Mammary epithelial cell (primary cell): ENCODE measurements around the gene RELA.

Experiments
- EZH2 ChIP-seq: IDR thresholded peaks from 2 replicates; pipeline ENCODE4 v1.6.1; 2012; ENCODE audit warnings: low read length, inconsistent platforms, borderline replicate concordance
- TF ChIP-seq, protein P1 (sequence below), 2 donors: IDR thresholded peaks in 1 of 2; conservative IDR thresholded peaks in 1 of 2; 2 replicates each; pipeline ENCODE4 v1.5.1; 2011 to 2012; ENCODE audit warnings: inconsistent platforms in 2 of 2, low read length in 2 of 2, mild to moderate bottlenecking in 2 of 2, control low read depth in 1 of 2, low read depth in 1 of 2; ENCODE audit not compliant: insufficient read depth in 1 of 2; ENCODE audit errors: extremely low read depth in 1 of 2

DNA sequence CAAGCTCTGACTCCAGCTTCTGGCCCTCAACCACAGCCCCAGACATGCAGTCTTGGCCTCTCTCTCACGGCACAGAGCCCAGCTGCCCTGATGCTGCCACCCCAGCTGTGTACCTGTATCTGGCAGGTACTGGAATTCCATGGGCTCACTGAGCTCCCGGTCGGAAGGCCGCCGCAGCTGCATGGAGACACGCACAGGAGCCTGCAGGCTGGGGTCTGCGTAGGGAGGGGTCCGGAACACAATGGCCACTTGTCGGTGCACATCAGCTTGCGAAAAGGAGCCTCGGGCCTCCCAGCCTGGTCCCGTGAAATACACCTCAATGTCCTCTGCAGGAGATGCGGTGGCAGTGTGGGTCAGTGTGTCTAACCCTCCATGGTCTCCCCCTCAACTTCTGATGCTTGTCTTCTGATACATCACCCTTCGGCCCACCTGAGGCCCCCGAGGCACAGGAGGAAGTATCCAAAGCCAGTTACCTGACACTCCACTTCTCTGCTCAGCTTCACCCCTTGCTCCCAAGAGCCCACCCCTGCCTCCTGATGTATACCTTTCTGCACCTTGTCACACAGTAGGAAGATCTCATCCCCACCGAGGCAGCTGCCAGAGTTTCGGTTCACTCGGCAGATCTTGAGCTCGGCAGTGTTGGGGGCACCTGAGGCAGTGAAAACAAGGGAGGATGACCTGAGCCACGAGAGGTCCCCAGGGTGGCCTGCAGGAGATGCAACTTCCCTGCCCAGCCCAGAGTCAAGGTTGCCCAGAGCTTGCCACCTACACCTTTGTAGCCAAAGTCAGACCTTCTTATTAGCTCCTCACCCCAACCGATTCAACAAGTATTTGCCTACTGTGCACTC, 4.3 kb downstream of the RELA start:
- TF ChIP-seq, protein P1, sequence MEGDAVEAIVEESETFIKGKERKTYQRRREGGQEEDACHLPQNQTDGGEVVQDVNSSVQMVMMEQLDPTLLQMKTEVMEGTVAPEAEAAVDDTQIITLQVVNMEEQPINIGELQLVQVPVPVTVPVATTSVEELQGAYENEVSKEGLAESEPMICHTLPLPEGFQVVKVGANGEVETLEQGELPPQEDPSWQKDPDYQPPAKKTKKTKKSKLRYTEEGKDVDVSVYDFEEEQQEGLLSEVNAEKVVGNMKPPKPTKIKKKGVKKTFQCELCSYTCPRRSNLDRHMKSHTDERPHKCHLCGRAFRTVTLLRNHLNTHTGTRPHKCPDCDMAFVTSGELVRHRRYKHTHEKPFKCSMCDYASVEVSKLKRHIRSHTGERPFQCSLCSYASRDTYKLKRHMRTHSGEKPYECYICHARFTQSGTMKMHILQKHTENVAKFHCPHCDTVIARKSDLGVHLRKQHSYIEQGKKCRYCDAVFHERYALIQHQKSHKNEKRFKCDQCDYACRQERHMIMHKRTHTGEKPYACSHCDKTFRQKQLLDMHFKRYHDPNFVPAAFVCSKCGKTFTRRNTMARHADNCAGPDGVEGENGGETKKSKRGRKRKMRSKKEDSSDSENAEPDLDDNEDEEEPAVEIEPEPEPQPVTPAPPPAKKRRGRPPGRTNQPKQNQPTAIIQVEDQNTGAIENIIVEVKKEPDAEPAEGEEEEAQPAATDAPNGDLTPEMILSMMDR (conservative IDR thresholded peaks at IDR 0.05 in 1 of 2, IDR thresholded peaks at IDR 0.05 in 1 of 2; ENCODE audit: extremely low read depth in 1 of 2, insufficient read depth in 1 of 2, low read depth in 1 of 2, low read length in 2 of 2): no peak
- no peak for TF ChIP-seq EZH2
